H1 (cell line): ENCODE results near the gene RAB11FIP3. TPM values are rescaled to one million over a fixed set of nuclear protein-coding genes. Genes with fewer than 3 reads are reported as not detected.

Source experiments
- CTCF ChIA-PET: fragments of 300-600 bp; sonication (Branson Sonifier 250); formaldehyde crosslinking; loops from one replicate; lab custom pipeline; 2021; ENCODE audit not compliant: partially characterized antibody; lab: Charles Lee
- POLR2A ChIA-PET: fragments of 300-600 bp; sonication (Branson Sonifier 250); formaldehyde crosslinking; loops from one replicate; lab custom pipeline; 2021; ENCODE audit warnings: inconsistent platforms; ENCODE audit not compliant: partially characterized antibody; lab: Charles Lee
- DNase-seq, 2 experiments: peaks; one replicate each; pipeline versions ENCODE4 v3.0.0 to v3.0.0-alpha.2; 2010 to 2022; ENCODE audit warnings: low spot score in 2 of 2, low read depth in 1 of 2, mixed read lengths in 1 of 2
- FAIRE-seq: peaks from 2 replicates; lab custom pipeline; 2011; peaks lifted over from hg19 to GRCh38; lab: Jason Lieb, UNC
- H2AFZ ChIP-seq: 2 replicates; pipeline ENCODE4 v1.8.1; 2012; ENCODE audit warnings: low read length, inconsistent platforms
- H2AK5ac ChIP-seq: 2 replicates; pipeline ENCODE4 v1.6.1; 2013; ENCODE audit warnings: low read depth, low read length
- H2BK120ac ChIP-seq: replicated peaks from 2 replicates; pipeline ENCODE3; 2013; ENCODE audit warnings: low read depth, low read length, inconsistent platforms
- H2BK12ac ChIP-seq: 2 replicates; pipeline ENCODE4 v1.6.1; 2013; ENCODE audit warnings: low read depth, low read length
- H2BK15ac ChIP-seq: 2 replicates; pipeline ENCODE4 v1.6.1; 2013; ENCODE audit warnings: low read length
- H2BK20ac ChIP-seq: 2 replicates; pipeline ENCODE4 v1.6.1; 2013; ENCODE audit warnings: low read length
- H2BK5ac ChIP-seq: 2 replicates; pipeline ENCODE4 v1.6.1; 2013; ENCODE audit warnings: low read depth, low read length
- H3K14ac ChIP-seq: 2 replicates; pipeline ENCODE4 v1.6.1; 2013; ENCODE audit warnings: inconsistent platforms; ENCODE audit not compliant: insufficient read length
- H3K18ac ChIP-seq: 2 replicates; pipeline ENCODE4 v1.6.1; 2013; ENCODE audit warnings: low read length; ENCODE audit errors: extremely low read depth
- H3K23ac ChIP-seq: 2 replicates; pipeline ENCODE4 v1.6.1; 2013; ENCODE audit warnings: inconsistent platforms; ENCODE audit not compliant: insufficient read length
- H3K23me2 ChIP-seq: 2 replicates; pipeline ENCODE4 v1.6.1; 2013; ENCODE audit warnings: low read depth, low read length
- H3K27ac ChIP-seq: 2 replicates; pipeline ENCODE4 v1.6.1; 2011; ENCODE audit warnings: low read depth, low read length, inconsistent platforms
- H3K27me3 ChIP-seq, 4 experiments: replicated peaks in 1 of 4; 1 replicate in 1 of 4; 2 replicates in 3 of 4; pipeline versions ENCODE4 v1.6.1 to v1.8.1; 2011 to 2013; ENCODE audit warnings: low read length in 3 of 4, mild to moderate bottlenecking in 3 of 4, inconsistent platforms in 2 of 4, mixed read lengths in 2 of 4, moderate library complexity in 1 of 4; ENCODE audit not compliant: control insufficient read depth in 3 of 4, insufficient read depth in 3 of 4; ENCODE audit errors: extremely low read depth in 1 of 4
- H3K36me3 ChIP-seq, 4 experiments: 2 replicates each; pipeline versions ENCODE4 v1.6.1 to v1.8.1; 2011 to 2013; ENCODE audit warnings: mild to moderate bottlenecking in 4 of 4, low read length in 3 of 4, moderate library complexity in 2 of 4, control low read depth in 1 of 4, inconsistent platforms in 1 of 4; ENCODE audit not compliant: insufficient read depth in 4 of 4, control insufficient read depth in 2 of 4
- H3K4ac ChIP-seq: replicated peaks from 2 replicates; pipeline ENCODE3; 2013; ENCODE audit warnings: low read length, low read depth, mixed read lengths, inconsistent platforms; ENCODE audit not compliant: insufficient read length
- H3K4me1 ChIP-seq, 4 experiments: replicated peaks in 1 of 4; 1 replicate in 1 of 4; 2 replicates in 3 of 4; pipeline versions ENCODE4 v1.6.1 to v1.8.1; 2011 to 2013; ENCODE audit warnings: low read length in 3 of 4, inconsistent platforms in 2 of 4, mixed read lengths in 1 of 4; ENCODE audit not compliant: insufficient read depth in 4 of 4, control insufficient read depth in 3 of 4
- H3K4me2 ChIP-seq, 2 experiments: 2 replicates each; pipeline versions ENCODE4 v1.6.1 to v1.8.1; 2011 to 2013; ENCODE audit warnings: low read depth in 2 of 2, low read length in 2 of 2, control low read depth in 1 of 2, inconsistent platforms in 1 of 2, mild to moderate bottlenecking in 1 of 2; ENCODE audit not compliant: insufficient read depth in 1 of 2
- H3K4me3 ChIP-seq, 4 experiments: fragments of 200-600, 300-600 bp in 1 of 4; sonication (generic), shearing (Covaris generic), sonication (Bioruptor Twin) in 1 of 4; 2 replicates each; pipeline versions ENCODE4 v1.5.1 to v1.8.1; 2011 to 2016; ENCODE audit warnings: low read length in 4 of 4, low read depth in 3 of 4, control low read depth in 2 of 4, inconsistent platforms in 2 of 4, mild to moderate bottlenecking in 2 of 4, mixed read lengths in 1 of 4, moderate library complexity in 1 of 4; ENCODE audit not compliant: insufficient read depth in 2 of 4; ENCODE audit errors: extremely low read depth in 1 of 4
- H3K56ac ChIP-seq: replicated peaks from 2 replicates; pipeline ENCODE3; 2013; ENCODE audit warnings: low read depth, mild to moderate bottlenecking, mixed read lengths, low read length, inconsistent platforms; ENCODE audit not compliant: insufficient read length
- H3K79me1 ChIP-seq: 2 replicates; pipeline ENCODE4 v1.6.1; 2013; ENCODE audit warnings: low read depth, low read length, control low read depth
- H3K79me2 ChIP-seq, 2 experiments: 2 replicates each; pipeline versions ENCODE4 v1.6.1 to v1.8.1; 2012 to 2013; ENCODE audit warnings: low read length in 2 of 2, mild to moderate bottlenecking in 2 of 2, inconsistent platforms in 1 of 2; ENCODE audit not compliant: insufficient read depth in 2 of 2, control insufficient read depth in 1 of 2
- H3K9ac ChIP-seq, 4 experiments: replicated peaks in 1 of 4; 1 replicate in 1 of 4; 2 replicates in 3 of 4; pipeline versions ENCODE4 v1.6.1 to v1.8.1; 2011 to 2013; ENCODE audit warnings: low read depth in 3 of 4, low read length in 3 of 4, control low read depth in 2 of 4, mild to moderate bottlenecking in 2 of 4, moderate library complexity in 2 of 4, inconsistent platforms in 1 of 4; ENCODE audit errors: extremely low read depth in 1 of 4
- H3K9me3 ChIP-seq, 2 experiments: 2 replicates each; pipeline versions ENCODE4 v1.6.1 to v1.8.1; 2012 to 2013; ENCODE audit warnings: mild to moderate bottlenecking in 2 of 2, moderate library complexity in 2 of 2, control low read depth in 1 of 2, inconsistent platforms in 1 of 2, low read depth in 1 of 2, low read length in 1 of 2, mixed read lengths in 1 of 2; ENCODE audit not compliant: insufficient read depth in 2 of 2
- H4K20me1 ChIP-seq, 2 experiments: replicated peaks in 1 of 2; 2 replicates each; pipeline versions ENCODE3 to v1.8.1; 2011 to 2013; ENCODE audit warnings: inconsistent platforms in 2 of 2, low read length in 2 of 2, mild to moderate bottlenecking in 1 of 2; ENCODE audit not compliant: insufficient read depth in 2 of 2, control insufficient read depth in 1 of 2
- H4K5ac ChIP-seq: 2 replicates; pipeline ENCODE4 v1.6.1; 2013; ENCODE audit warnings: low read length, low read depth, mixed read lengths, inconsistent platforms; ENCODE audit not compliant: insufficient read length
- H4K8ac ChIP-seq: 2 replicates; pipeline ENCODE4 v1.8.0; 2013; ENCODE audit warnings: mild to moderate bottlenecking, moderate library complexity, low read length, inconsistent platforms; ENCODE audit not compliant: insufficient read depth; ENCODE audit errors: extremely low read depth
- H4K91ac ChIP-seq: replicated peaks from 2 replicates; pipeline ENCODE3; 2013; ENCODE audit warnings: low read length, mixed read lengths, inconsistent platforms; ENCODE audit not compliant: insufficient read length
- CBX5 ChIP-seq: fragments of 300-800, 300-1000 bp; sonication (generic); IDR thresholded peaks from 2 replicates; pipeline ENCODE4 v1.7.1; 2016; ENCODE audit warnings: antibody characterized with exemption, low read length, low read depth
- CBX8 ChIP-seq: fragments of 300-800, 300-1000 bp; sonication (generic); IDR thresholded peaks from 2 replicates; pipeline ENCODE4 v1.7.1; 2016; ENCODE audit warnings: low read depth, low read length, borderline replicate concordance
- JUN ChIP-seq: IDR thresholded peaks from 2 replicates; pipeline ENCODE4 v1.6.1; 2011; ENCODE audit warnings: low read depth, mild to moderate bottlenecking, improper control_type of control experiment, low read length
- NRF1 ChIP-seq: IDR thresholded peaks from 2 replicates; pipeline ENCODE4 v1.6.1; 2011; ENCODE audit warnings: mild to moderate bottlenecking, low read depth, low read length, improper control_type of control experiment
- RNF2 ChIP-seq: fragments of 200-900, 300-1000 bp; sonication (generic); IDR thresholded peaks from 2 replicates; pipeline ENCODE4 v1.7.1; 2016; ENCODE audit warnings: borderline replicate concordance, low read depth, mild to moderate bottlenecking, antibody characterized with exemption, low read length; ENCODE audit not compliant: poor library complexity, severe bottlenecking; ENCODE audit errors: missing control alignments
- RXRA ChIP-seq: IDR thresholded peaks from 2 replicates; pipeline ENCODE4 v1.6.1; 2011; ENCODE audit warnings: low read depth, mild to moderate bottlenecking, low read length, moderate library complexity; ENCODE audit not compliant: insufficient read depth
- SIX5 ChIP-seq: IDR thresholded peaks from 2 replicates; pipeline ENCODE4 v1.6.1; 2011; ENCODE audit warnings: mild to moderate bottlenecking, low read depth, low read length
- WGBS, 2 experiments: shearing (Covaris generic) in 1 of 2; methylation state at CpG; one replicate each; pipeline versions ENCODE4 v1.1.6 to v1.1.7; 2013 to 2015; ENCODE audit warnings: low lambda C conversion rate in 2 of 2, mixed read lengths in 2 of 2, inconsistent platforms in 1 of 2, low coverage in 1 of 2, missing lambda C conversion rate in 1 of 2; ENCODE audit not compliant: insufficient replicate concordance in 2 of 2, insufficient coverage in 1 of 2, insufficient read length in 1 of 2; ENCODE audit errors: extremely low coverage in 1 of 2, missing lambda C conversion rate in 1 of 2; 5-methylcytosine and 5-hydroxymethylcytosine counted together
- polyA plus RNA-seq, 7 experiments: library from polyadenylated mRNA; depleted of rRNA in 3 of 7; stranded (reverse) in 5 of 7; unstranded in 2 of 7; fragments of >200 nt in 5 of 7; fragments of 200-250 nt in 2 of 7; gene quantifications; 1 replicate in 5 of 7; 2 replicates in 1 of 7; 4 replicates in 1 of 7; pipeline versions ENCODE4 v1.2.1 to v1.2.3, GENCODE V29; 2011 to 2013; ENCODE audit warnings: missing spikeins in 2 of 7, mixed read lengths in 2 of 7
- total RNA-seq: library from RNA; stranded (reverse); fragmentation: NEBNext Ultra II Directional; extraction: Animal tissue kit (Norgen Biotek cat#: 25700); gene quantifications from 2 replicates; pipeline ENCODE4 v1.2.1, GENCODE V29; 2021

Gene RAB11FIP3
- total and polyA plus RNA-seq, 2 of the 8 experiments (the other 6 are each of a cell fraction or from before 2014, with no cell fraction given): 9.3 to 35.2 TPM

DNA sequence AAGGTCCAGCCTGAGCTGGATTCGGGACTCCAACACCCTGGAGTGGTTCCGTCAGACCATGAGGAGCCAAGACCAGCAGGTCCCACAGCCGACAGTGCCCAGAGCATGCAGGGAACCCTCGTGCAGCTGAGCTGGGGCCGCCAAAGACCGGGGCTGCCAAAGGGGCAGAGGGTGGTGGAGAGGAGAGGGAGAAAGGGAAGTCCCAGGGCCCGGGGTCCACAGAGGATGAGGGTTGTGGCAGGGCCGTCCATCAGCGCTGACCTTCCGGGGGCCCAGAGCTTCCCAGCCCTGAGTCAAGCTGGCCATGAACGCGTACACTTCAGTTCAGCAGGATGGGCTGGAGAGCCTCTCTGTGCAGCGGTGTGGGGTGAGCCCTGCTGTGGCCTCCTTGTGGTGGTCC is 95.4 kb downstream of the RAB11FIP3 start:
- WGBS, 2 experiments: 94% methylated on average over 13 of the region's 13 CpGs; no CpG with 5 or more reads in 1 of the 2 experiments
- Histone ChIP-seq H4K20me1 (peaks cover 4 to 8% of the 10 kb centered on the region in 2 experiments), H3K27me3 (no peaks in the 10 kb centered on the region), H2BK20ac (no peak overlapping the region), H3K9ac (no peak overlapping the region), H3K23ac (no peak overlapping the region), H3K4me1 (peaks cover 0 to 4% (median under 1%) of the 10 kb centered on the region in 4 experiments; a peak in 3 of 7 replicates), H3K79me1 (no peaks in the 10 kb centered on the region), H4K5ac (no peak overlapping the region), H3K79me2 (peaks cover 0 to under 1% of the 10 kb centered on the region in 2 experiments; a peak in 1 of 4 replicates), H3K9me3 (no peaks in the 10 kb centered on the region), H3K18ac (no peak overlapping the region), H2BK15ac (no peak overlapping the region), H4K91ac (no peak overlapping the region), H4K8ac (peak overlapping the region; percentile 9; the same call in 1 of the 2 replicates), H2AFZ (no peak overlapping the region), H2AK5ac (no peak overlapping the region), H2BK12ac (no peak overlapping the region), H3K36me3 (peaks cover 0 to 4% (median 3%) of the 10 kb centered on the region in 4 experiments; a peak in 4 of 8 replicates), H3K4me3 (no peak overlapping the region), H3K23me2 (no peaks in the 10 kb centered on the region), H3K27ac (no peak overlapping the region; the same call in 1 of the 2 replicates), H3K56ac (no peak overlapping the region), H3K4ac (no peak overlapping the region), H2BK5ac (no peak overlapping the region; the same call in 1 of the 2 replicates), H3K14ac (no peak overlapping the region), H3K4me2 (no peak overlapping the region), H2BK120ac (no peak overlapping the region)
- POLR2A ChIA-PET: interaction anchor here (0.8 to 1.8 kb wide), 5 partner anchors 10 to 137 kb away, joined by 3 to 5 read pairs (median 4); partner anchors contain the start of genes DECR2 and RAB11FIP3
- FAIRE-seq (no peak), DNase-seq (no peak)
- CTCF ChIA-PET: interaction anchor here (0.5 to 3.7 kb wide), 27 partner anchors 8 to 1529 kb away, joined by 3 to 12 read pairs (median 4); no protein-coding TSS in a partner anchor
- no peak for TF ChIP-seq CBX5
- TF ChIP-seq RXRA: no peak
- no peak for TF ChIP-seq RNF2
- TF ChIP-seq SIX5: no peak
- TF ChIP-seq CBX8: no peak
- TF ChIP-seq JUN: no peak
- TF ChIP-seq NRF1: no peak
